GM19468 (cell line): ENCODE data around the gene ARMH1.
"Not testable (repeated sequence)": the region's sequence is repeated elsewhere in the genome, so short reads cannot be mapped to it uniquely, and the experiment has no call there.

Source experiments
- ATAC-seq: cut with Tn5 transposase; IDR thresholded peaks from one replicate; pipeline ENCODE4 v1.9.1; 2021; ENCODE audit warnings: mild to moderate bottlenecking, moderate library complexity, moderate number of reproducible peaks; ENCODE audit not compliant: unreplicated experiment; ENCODE audit errors: extremely low read depth

ARMH1 gene

GRCh38 chr1:44663417-44663816, 11.1 kb upstream of the ARMH1 start:
- ATAC-seq: no peak

- ATAC-seq: no peak
These were observed 9.7 kb upstream of the ARMH1 start for GRCh38 chr1:44664730-44665370.

- ATAC-seq: not testable (repeated sequence)
These were observed 7.8 kb upstream of the ARMH1 start for GRCh38 chr1:44666719-44667118.

GRCh38 chr1:44670751-44671640, 3.5 kb upstream of the ARMH1 start:
- no peak for ATAC-seq

- no peak for ATAC-seq
These were observed 2.1 kb upstream of the ARMH1 start for GRCh38 chr1:44672254-44672955.

GRCh38 chr1:44672961-44673674, 1.4 kb upstream of the ARMH1 start:
- no peak for ATAC-seq

GRCh38 chr1:44673675-44674112, 820 bp upstream of the ARMH1 start:
- no peak for ATAC-seq

- no peak for ATAC-seq
These were observed 672 bp downstream of the ARMH1 start for GRCh38 chr1:44675186-44675585.

GRCh38 chr1:44676484-44677200, 2.1 kb downstream of the ARMH1 start:
- ATAC-seq: no peak

GRCh38 chr1:44677201-44677766, 2.8 kb downstream of the ARMH1 start:
- no peak for ATAC-seq

- ATAC-seq: no peak
These were observed 3.6 kb downstream of the ARMH1 start for GRCh38 chr1:44678120-44678519.

GRCh38 chr1:44678626-44679025, 4.1 kb downstream of the ARMH1 start:
- ATAC-seq: no peak

- ATAC-seq: no peak
These were observed 5.0 kb downstream of the ARMH1 start for GRCh38 chr1:44679468-44679867.

GRCh38 chr1:44681905-44682882, 7.7 kb downstream of the ARMH1 start:
- ATAC-seq: no peak

GRCh38 chr1:44682883-44683265, 8.4 kb downstream of the ARMH1 start:
- ATAC-seq: no peak

GRCh38 chr1:44684525-44684924, 10.0 kb downstream of the ARMH1 start:
- peak; percentile 24 for ATAC-seq

GRCh38 chr1:44685218-44685617, 10.7 kb downstream of the ARMH1 start:
- no peak for ATAC-seq

GRCh38 chr1:44685881-44686280, 11.4 kb downstream of the ARMH1 start:
- no peak for ATAC-seq
